ENCODE data around the gene MSMO1. TPM values are rescaled to one million over a fixed set of nuclear protein-coding genes. Genes with fewer than 3 reads are reported as not detected.

MSMO1 gene
- total RNA-seq, 1 experiment from 2014 or later: 41.8 TPM

GRCh38 chr4:165360041-165360695 is 32.7 kb downstream of the MSMO1 start:
- DNase-seq (ENCODE audit: low read depth): peak; percentile 5

GRCh38 chr4:165360985-165361670 is 33.7 kb downstream of the MSMO1 start:
- no peak for DNase-seq (ENCODE audit: low read depth)

- no peak for DNase-seq (ENCODE audit: low read depth)
Measured at GRCh38 chr4:165361810-165362209, 34.3 kb downstream of the MSMO1 start.

- DNase-seq (ENCODE audit: low read depth): peak; percentile 3
Measured at GRCh38 chr4:165364452-165365080, 37.1 kb downstream of the MSMO1 start.

GRCh38 chr4:165367040-165367439 is 39.6 kb downstream of the MSMO1 start:
- DNase-seq (ENCODE audit: low read depth): peak; percentile 5

GRCh38 chr4:165368114-165368513 is 40.6 kb downstream of the MSMO1 start:
- no peak for DNase-seq (ENCODE audit: low read depth)

GRCh38 chr4:165368567-165368966 is 41.1 kb downstream of the MSMO1 start:
- DNase-seq (ENCODE audit: low read depth): no peak

- no peak for DNase-seq (ENCODE audit: low read depth)
Measured at GRCh38 chr4:165369522-165369921, 42.1 kb downstream of the MSMO1 start.

- no peak for DNase-seq (ENCODE audit: low read depth)
Measured at GRCh38 chr4:165370530-165370929, 43.1 kb downstream of the MSMO1 start.

- DNase-seq (ENCODE audit: low read depth): no peak
Measured at GRCh38 chr4:165375465-165375864, 48.0 kb downstream of the MSMO1 start.

- DNase-seq (ENCODE audit: low read depth): no peak
Measured at GRCh38 chr4:165378398-165378744, 50.9 kb downstream of the MSMO1 start.

GRCh38 chr4:165378745-165379677 is 51.5 kb downstream of the MSMO1 start, which contains the start of gene CPE:
CPE (plus strand) TSS chr4:165379008; CDS start chr4:165379222, 214 bp downstream.
- peak; percentile 74 for DNase-seq (ENCODE audit: low read depth)

GRCh38 chr4:165379678-165380064 is 52.2 kb downstream of the MSMO1 start:
- DNase-seq (ENCODE audit: low read depth): no peak

GRCh38 chr4:165380805-165381204 is 53.3 kb downstream of the MSMO1 start:
- DNase-seq (ENCODE audit: low read depth): no peak

GRCh38 chr4:165381821-165382373 is 54.4 kb downstream of the MSMO1 start:
- no peak for DNase-seq (ENCODE audit: low read depth)

- no peak for DNase-seq (ENCODE audit: low read depth)
Measured at GRCh38 chr4:165382640-165383039, 55.2 kb downstream of the MSMO1 start.

- DNase-seq (ENCODE audit: low read depth): no peak
Measured at GRCh38 chr4:165383591-165384073, 56.2 kb downstream of the MSMO1 start.

GRCh38 chr4:165384186-165384585 is 56.7 kb downstream of the MSMO1 start:
- DNase-seq (ENCODE audit: low read depth): no peak

- no peak for DNase-seq (ENCODE audit: low read depth)
Measured at GRCh38 chr4:165384598-165384997, 57.1 kb downstream of the MSMO1 start.

GRCh38 chr4:165385126-165385525 is 57.7 kb downstream of the MSMO1 start:
- DNase-seq (ENCODE audit: low read depth): no peak

GRCh38 chr4:165386328-165386727 is 58.9 kb downstream of the MSMO1 start:
- no peak for DNase-seq (ENCODE audit: low read depth)
